SU-DHL-6 (cell line): ENCODE results near the gene NLRP1.

Experiments
- EZH2phosphoT487 ChIP-seq: fragments of 200-600 bp; sonication (generic), shearing (Covaris generic); conservative IDR thresholded peaks from 2 replicates; pipeline ENCODE4 v1.6.1; 2018; ENCODE audit warnings: mild to moderate bottlenecking, antibody characterized with exemption, low read length, moderate library complexity, mixed read lengths
- TF ChIP-seq, protein P1 (sequence below): fragments of 200-600 bp; sonication (generic); IDR thresholded peaks from one replicate; pipeline ENCODE4 v1.5.1; 2017; ENCODE audit warnings: antibody characterized with exemption, mild to moderate bottlenecking, low read length, moderate library complexity; ENCODE audit not compliant: insufficient read depth, poor library complexity, severe bottlenecking

DNA sequence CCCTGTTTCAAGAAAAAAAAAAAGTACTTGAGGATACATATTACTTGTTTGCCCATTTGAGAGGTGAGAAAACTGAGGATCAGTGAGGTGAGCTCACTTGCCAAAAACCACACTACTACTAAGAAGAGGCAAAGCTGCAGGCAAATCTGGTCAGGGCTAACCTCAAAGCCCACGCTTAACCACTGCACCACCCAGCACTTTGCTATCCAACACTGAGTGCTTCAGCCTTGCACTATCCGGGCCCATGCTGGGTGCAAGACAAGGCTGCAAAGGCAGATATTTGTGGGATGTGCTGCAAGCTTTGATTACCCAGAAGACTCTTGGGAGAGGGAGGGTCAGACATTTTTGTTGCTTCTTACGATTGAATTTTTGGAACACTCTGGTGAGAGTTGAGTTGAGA is 23.6 kb upstream of the NLRP1 start:
- TF ChIP-seq, protein P1, sequence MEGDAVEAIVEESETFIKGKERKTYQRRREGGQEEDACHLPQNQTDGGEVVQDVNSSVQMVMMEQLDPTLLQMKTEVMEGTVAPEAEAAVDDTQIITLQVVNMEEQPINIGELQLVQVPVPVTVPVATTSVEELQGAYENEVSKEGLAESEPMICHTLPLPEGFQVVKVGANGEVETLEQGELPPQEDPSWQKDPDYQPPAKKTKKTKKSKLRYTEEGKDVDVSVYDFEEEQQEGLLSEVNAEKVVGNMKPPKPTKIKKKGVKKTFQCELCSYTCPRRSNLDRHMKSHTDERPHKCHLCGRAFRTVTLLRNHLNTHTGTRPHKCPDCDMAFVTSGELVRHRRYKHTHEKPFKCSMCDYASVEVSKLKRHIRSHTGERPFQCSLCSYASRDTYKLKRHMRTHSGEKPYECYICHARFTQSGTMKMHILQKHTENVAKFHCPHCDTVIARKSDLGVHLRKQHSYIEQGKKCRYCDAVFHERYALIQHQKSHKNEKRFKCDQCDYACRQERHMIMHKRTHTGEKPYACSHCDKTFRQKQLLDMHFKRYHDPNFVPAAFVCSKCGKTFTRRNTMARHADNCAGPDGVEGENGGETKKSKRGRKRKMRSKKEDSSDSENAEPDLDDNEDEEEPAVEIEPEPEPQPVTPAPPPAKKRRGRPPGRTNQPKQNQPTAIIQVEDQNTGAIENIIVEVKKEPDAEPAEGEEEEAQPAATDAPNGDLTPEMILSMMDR = no peak
- TF ChIP-seq EZH2phosphoT487 = no peak
